ENCODE data around the gene FADS3.

Gene FADS3, protein sequence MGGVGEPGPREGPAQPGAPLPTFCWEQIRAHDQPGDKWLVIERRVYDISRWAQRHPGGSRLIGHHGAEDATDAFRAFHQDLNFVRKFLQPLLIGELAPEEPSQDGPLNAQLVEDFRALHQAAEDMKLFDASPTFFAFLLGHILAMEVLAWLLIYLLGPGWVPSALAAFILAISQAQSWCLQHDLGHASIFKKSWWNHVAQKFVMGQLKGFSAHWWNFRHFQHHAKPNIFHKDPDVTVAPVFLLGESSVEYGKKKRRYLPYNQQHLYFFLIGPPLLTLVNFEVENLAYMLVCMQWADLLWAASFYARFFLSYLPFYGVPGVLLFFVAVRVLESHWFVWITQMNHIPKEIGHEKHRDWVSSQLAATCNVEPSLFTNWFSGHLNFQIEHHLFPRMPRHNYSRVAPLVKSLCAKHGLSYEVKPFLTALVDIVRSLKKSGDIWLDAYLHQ

DNA sequence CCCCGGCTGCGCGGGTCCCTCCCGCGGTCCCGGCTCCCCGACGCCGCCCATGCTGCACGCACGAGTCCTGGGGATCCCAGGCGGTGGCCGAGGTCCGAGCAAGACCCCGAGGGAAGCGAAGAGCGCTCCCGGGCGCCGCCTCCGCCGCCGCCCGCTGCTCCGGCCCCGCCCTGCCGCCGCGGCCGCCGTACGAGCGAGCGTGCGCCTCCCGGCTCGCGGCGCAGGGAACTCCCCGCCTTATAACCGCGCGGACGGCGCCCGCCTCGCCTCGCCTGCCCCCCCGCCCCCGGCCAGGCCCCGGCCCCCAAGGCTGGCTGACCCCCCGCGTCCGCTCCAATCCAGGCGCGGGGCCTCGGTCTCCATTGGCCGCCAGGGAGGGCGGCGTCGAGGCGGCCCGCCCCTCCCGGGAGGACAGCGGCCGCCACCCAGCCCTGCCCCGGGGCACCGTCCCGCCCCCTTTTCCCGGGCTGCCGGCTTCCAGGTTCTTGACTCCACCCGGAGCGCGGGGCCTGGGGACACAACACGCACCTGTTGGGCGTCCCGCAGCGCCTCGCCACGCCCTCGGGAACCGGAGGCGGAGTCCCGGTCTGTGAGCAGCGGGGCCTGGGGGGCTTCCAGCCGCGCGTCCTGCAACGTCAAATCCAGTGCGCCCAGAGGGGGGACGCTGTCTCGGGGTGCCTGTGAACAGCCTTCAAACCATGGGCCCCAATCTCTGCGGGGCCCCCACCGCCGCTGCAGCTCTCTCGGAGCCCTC lies at the start of gene FADS3:
TSS of gene FADS3 (minus strand) at position 215 of the 754 bp plus-strand sequence. CDS start at position 51, 164 bp downstream.
- peak in 1 of 2 donors; percentile 34 for DNase-seq

DNA sequence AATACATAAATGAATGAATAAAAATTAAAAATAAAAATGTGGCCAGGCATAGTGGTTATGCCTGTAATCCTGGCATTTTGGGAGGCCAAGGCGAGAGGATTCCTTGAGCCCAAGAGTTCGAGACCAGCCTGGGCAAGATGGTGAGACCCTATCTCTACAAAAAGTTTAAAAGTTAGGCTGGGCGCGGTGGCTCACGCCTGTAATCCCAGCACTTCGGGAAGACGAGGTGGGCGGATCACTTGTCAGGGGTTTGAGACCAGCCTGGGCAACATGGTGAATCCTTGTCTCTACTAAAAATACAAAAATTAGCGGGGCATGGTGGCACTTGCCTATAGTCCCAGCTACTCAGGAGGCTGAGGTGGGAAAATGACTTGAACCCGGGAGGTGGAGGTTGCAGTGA lies 49.1 kb upstream of the FADS3 start:
- DNase-seq, result no peak

DNA sequence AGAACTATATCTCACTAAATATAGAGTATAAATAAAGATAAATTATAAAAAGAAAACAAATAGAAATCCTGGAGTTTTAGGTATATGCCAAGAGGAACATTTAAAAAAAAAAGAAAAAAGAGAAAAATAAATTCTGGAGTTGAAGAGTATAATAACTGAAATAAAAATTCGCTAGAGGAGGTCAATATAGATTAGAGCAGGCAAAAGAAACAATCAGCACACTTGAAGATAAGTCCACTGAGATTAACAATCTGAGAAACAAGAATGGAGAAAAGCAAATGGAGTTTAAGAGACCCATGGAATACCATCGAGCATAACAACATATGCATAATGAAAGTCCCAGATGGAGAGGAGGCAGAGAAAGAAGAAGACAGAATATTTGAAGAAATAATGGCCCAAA lies 44.5 kb upstream of the FADS3 start:
- DNase-seq, result no peak

DNA sequence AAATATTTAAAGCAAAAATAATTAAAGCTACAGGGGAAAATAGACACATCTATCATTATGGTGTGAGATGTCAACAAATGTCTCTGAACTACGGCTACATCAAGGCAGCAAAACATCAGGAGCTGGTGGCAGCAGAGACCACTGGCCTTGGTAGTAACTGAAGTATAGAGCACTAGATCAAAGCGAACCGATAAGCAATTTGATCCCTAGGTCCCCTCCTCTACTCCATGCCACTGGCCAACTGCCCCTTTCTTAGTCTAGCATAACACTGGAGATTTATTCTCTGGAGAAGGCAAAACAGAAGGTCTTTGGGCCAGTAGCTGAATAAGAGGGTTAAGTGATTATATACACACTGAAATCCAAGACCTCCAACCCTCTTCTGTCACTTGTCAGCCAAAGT lies 39.6 kb upstream of the FADS3 start:
- no peak for DNase-seq

DNA sequence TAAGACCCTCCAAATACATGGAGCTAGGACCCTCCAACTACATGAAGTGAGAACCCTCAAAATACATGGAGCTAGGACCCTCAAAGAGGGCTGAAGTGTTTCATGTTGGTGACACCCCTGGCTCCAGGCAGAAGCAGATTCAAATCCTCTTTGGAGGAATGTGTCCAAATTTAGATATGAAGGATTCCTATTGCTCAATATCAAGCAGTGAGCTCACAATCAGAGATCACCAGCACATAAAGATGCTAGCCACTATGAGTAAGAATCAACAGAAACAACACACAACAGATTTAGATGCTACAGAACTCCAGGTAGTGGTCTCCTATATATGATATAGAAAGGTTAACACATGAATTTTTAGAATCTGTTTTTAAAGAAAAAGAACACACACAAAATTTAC lies 37.3 kb upstream of the FADS3 start:
- DNase-seq, result no peak

DNA sequence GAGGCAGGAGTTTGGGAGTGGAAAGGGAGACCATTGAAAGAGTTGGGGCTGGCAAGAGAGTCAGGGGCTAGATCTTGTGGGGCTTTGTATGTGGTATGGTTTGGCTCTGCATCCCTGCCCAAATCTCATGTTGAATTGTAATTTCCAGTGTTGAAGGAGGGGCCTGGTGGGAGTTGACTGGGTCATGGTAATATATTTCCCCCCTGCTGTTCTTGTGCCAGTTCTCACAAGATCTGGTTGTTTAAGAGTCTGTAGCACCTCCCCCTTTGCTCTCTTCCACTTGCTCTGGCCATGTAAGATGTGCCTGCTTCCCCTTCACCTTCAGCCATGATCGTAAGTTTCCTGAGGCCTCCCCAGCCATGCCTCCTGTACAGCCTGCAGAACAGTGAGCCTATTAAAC lies 36.2 kb upstream of the FADS3 start:
- DNase-seq, result no peak

DNA sequence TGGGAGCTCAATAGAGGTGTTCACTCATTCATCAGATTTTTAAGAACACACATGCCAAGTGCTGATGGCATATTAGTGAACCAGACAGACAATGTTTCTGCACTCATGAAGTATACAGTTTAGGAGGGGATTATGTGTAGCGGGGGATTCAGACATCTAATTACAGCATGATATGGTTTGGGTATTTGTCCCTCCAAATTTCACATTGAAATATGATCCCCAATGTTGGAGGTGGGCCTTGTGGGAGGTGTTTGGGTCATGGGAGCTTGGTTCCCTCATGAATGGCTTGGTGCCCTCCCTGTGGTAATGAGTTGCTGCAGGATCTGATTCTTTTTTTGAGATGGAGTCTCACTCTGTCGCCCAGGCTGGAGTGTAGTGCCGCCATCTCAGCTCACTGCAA lies 34.9 kb upstream of the FADS3 start:
- no peak for DNase-seq

DNA sequence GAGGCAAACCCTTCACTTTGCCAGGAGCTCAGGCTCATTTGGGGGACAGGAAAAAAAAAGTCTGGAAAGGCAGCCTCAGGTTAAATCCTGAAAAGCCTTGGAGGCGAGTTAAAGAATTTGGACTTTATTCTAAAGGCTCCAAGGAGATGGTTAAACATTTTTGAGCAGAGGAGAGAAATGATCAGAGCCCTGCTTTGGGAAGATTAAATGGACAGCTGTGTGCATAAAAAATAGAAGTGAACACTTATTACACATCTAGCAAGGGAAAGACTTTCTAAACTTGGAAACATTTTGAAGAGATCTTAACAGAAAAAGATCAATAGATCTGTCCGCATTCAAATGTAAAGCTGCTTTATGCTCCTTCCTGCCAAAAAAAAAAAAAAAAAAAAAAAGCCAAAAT lies 34.4 kb upstream of the FADS3 start:
- DNase-seq, result no peak

DNA sequence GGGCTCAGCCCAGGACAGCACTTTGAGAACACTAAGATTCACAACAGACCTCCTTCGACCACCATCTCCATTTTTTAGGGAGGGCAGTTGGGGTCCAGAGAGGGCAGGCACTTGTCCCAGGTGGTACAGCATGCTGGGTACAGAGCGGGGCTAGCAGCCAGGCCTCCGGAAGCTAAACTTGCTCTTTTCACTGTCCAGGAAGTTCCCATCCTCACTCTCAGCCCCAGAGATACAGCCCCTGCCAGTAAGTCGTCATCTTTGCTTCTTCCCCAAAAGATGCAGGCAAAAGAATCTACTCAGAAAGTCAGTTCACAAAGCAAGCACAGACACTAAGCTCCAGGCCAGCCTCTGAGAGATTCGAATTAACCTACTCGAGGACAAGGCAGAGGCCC lies 32.7 kb upstream of the FADS3 start:
- no peak for DNase-seq

DNA sequence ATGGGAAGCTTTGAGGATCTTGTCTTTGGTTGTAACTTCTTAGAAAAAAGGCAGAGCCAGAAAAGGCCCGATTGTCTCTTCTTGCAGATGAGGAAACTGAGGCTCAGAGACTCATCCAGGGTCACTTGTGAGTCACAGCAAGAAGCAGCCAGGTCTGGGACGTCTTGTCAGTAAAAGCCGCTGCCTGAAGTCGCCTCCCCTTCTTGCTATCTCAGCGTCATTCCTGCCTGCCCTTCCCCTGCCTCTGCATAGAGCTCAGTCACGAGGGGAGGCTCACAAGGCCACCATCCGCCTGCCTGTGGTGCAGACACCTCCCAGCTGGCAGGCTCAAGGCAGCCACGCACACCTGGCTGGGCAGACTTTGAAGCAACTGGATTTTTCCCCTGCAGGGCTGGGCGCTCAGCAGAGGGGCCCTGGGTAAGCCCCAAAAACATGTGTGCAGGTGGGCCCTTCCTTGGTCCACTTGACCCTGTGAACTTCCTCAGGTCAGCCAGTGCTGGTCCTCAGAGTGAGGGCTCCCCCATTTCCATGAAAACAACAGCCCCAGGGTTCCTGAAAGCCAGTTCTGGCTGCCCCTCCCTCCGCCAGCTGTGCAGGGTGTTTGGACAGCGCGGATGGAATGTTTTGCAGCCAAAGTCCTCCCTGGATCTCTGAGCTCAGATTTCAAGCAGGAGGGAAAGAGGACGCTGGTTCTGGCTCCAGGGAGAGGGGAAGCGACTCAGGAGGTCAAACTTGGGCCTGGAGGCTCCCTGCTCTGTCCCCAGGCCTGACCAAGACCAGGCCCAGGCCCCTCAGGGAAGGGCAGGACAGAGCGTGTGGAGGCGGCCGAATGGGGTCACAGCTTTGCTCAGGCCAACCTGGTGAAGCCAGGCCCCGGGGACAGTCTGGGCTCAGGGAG lies 32.1 kb upstream of the FADS3 start:
- no peak for DNase-seq

DNA sequence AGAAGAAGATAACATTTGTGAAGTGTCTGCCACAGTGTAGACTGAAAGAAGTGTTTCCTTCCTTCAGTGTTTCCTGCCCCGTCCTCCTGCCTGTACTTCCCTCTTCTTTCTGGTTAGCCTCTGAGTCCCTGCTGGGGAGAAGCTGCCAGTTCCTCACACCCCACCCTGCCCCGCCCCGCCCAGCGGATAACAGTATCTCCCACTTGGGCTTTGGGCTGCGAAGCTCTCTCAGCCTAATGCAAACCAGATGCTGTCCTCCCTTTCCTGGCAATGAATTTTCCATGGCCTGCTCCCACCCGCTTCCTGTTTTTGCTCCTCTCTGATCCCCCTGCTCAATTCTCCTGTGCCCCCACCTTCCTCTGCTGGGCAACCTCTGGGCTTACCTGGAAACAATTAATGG lies 31.2 kb upstream of the FADS3 start:
- peak in 1 of 2 donors; percentile 91 for DNase-seq

DNA sequence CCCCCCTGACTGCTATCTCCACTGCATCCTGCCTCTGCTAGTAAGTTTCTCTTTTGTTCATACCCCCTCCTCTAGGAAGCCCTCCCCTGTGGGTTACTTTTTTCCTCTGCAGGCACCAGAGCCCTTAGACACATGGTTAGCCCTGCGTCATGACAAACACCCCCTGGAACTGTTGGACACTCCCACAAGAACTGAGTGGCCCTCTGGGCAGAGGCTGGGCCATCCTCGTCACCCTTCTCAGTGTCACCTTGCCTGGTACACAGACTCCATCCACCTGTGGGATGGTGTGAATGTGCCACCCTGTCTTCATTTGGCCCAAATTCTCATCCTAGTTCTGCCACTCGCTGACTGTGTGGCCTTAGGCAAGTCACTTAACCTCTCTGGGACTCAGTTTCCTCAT lies 30.1 kb upstream of the FADS3 start:
- no peak for DNase-seq

DNA sequence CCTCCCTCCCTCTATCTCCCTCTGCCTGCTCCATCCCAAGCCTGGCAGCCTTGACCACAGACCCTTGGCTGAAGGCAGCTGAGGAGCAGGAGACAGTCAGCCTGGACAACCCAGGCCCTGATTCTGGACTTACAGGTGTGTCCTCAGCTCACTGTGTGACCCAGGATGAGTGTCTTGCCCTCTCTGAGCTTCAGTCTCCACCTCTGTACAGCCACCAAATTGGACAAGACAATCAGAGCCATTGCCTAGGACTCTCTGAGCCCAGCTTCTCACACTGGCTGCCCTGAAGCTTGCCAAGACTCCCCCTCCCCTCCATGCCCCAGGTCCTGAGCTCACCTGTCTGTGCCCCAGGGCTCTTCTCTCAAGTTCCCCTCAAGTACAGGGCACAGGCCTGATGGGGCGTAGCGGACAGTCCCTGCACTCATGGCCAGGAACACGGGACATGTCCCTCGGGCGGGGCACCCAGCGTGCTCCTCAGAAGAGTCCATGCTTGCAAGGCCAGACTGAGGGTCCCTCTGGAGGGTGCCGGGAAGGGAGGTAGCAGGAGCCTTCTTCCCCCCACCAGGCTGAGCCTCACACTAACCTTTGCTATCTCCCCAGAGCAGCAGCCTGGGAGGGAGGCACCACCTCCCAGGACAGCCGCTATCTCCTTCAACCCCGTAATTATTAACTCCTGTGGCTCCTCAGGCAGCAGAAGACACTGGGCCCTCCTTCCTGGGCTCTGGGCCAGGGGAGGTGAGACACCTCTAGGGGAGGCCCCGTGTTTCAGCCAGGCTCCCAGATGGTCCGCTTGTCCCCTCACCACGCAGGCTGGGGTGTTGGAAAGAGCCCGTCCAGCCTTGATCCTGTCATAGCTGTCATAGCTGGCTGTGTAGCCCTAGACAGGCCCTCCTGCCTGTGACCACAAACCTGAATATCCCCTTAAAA lies 28.6 kb upstream of the FADS3 start:
- DNase-seq, result no peak

DNA sequence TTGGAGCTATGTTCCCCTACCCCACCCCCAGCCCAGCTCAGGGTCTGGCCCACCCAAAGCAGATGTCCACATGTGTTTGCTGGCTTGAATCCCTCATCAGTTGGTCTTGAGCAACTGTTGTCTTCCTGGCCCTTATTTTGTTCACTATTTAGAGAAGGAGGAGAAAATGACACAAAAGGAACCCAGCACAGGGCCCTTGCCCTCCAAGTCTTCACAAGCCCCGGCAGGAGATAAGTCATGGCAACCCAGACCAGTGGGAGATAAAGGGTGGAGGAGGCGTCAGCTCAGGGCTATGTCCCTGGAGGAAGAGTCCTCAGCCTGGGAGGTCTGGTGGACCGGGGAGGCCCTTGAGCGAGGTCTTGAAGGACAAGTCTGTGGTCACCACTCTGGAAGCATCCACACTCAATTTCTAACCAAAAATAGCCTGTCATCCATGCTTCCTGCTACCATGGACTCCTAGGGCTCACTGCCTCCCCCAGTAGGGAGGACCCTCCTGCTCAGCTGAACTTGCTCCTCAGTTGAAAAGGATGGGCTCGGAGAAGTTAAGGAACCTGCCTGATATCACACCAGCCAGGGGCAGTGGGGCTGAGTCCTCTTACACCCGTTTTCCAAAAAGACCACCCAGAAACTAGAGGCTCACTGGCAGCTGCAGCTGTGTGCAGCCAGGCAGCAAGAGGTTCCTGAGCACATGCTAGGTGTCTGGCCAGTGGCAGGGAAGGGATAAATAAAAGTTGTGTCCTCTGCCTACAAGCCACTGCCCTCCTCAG lies 27.8 kb upstream of the FADS3 start:
- no peak for DNase-seq

DNA sequence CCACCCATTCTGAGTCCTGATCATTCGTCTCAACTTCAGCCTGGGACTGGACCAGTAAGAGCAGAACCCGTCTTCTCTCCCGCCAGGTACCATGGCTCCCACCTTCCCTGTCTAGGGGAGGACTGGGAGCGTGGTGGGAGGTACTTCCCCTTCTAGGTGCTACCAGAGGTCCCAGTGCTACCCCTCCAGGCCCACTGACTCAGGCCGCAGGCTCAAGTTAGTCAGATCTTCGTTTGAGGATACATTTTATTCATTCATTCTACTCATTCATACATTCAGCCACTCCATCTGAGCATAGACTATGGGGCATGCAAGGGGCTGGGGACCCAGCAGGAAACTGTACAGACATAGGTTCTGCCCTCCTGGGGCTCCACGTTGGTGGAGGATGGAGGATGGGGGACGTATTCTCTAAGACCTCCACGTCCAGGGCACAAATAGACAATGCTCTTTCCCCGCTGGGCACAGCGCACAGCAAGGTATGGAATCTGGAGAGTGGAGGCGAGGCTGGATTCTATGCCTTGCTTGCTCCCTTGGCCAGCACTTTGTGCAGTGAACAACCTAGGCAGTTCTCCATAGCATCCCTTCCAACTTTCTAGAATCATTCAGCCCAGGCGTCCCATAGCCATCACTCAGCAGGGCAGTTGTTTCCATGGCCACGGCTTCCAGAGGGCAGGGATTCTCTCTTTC lies 27.0 kb upstream of the FADS3 start:
- no peak for DNase-seq

DNA sequence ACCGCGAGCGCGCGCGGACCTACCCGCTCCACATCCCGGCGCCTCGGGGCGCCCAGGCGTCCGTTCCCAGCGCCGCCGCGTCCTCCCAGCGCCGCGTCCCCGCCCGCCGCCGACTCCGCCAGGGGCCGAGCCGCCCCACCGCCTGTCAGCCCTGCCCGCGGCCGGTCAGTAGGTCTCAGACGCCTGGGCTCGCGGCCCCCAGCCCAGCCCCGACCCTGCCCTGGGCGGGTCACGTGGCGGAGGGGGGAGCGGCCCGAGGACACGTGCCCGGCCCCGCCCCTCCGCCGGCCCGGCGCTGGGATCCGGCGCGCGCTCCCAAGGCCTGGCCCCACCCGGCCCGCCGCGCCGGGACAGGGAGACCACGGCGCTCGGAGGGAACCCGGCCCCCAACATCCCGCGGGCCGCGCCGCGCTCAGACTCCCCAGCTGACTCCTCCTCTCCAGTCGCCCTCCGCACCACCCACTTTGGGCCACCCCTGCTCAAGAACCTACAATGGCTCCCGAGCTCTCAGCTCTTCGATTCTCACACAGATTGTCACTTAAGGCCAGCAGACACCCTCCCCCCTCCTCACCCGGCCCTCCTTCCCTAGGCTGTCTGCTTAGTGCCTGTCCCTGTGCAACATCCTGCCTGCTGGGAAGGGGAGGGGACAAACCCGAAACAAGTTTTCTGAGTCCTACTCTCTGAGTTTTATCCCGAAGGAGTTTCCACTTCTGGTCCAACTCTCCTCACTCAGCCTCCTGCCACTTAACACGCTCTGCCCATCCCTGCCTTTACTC lies 26.2 kb upstream of the FADS3 start, which contains the start of gene RAB3IL1:
TSS of gene RAB3IL1 (minus strand) at position 233 of the 776 bp plus-strand sequence. CDS start at position 34, 199 bp downstream.
- DNase-seq, result no peak

DNA sequence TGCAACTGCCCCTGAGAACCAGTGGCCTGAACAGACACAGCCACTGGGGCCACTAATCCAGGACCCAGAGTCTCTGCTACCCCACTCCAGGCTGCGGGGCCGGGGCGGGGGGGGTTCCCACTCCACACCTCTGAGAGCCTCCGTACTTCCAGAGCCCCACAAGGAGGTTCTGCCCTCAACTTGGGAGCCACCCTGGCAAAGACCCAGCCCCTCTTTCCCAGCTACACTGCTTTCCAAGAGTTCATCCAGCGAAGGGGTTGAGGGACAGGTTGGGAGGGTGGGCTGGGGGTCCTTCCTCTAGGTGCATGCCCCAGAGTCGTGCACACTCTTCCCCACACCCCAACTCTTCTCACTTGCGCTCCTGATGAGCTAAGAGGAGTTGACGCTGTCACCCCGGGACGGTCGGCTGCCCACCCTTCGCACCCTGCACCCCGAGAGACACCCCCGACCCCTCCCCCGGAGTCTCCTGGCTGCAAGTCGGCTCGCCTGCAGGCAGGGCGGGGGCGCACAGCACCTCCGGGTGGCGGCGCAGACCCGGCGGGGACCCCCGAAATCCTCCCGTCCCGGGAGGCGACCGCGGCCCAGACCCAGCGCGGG lies 25.5 kb upstream of the FADS3 start:
- DNase-seq, result no peak

DNA sequence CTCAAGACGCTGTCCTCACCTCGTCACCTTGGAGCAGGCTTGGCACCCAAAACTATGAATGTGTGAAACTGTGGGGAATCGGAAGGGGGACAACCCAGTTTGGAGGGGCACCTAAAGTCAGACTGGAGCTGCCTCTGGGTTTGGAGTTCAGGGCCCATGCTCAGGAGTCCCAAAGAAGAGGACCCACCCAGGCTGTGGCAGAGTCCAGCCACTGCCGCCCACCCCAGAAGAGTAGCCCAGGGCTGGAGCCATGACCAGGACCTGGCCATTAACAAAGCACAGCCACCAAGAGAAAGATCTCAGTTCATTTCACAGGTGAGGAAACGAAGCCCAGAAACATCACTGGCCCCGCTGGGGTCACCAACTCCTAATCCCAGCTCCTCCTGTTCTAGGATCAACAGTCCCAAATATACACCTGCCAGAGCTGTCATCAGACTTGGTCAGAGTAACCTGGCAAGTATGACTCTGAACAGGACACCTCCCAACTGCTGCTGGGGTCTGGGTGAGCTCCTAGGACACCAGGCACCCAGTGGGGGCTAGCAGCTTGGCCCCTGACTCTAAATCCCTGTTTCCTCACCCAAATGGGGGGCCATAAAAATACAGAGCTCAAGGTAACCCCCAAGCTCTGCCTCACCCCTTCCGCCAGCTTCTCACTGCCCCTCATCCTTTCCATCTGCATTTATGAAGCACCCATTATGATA lies 23.3 kb upstream of the FADS3 start:
- no peak for DNase-seq
